Smooth muscle cell (in vitro differentiated cells): ENCODE results near the gene BPIFB2. TPM values are rescaled to one million over a fixed set of nuclear protein-coding genes. Genes with fewer than 3 reads are reported as not detected.
"Not testable (repeated sequence)": the region's sequence is repeated elsewhere in the genome, so short reads cannot be mapped to it uniquely, and the experiment has no call there.

Source experiments
- DNase-seq: peaks from one replicate; lab custom pipeline; 2025; ENCODE audit not compliant: unreplicated experiment; lab: John Stamatoyannopoulos, UW
- H2AFZ ChIP-seq: fragments of 200-600 bp; sonication (generic); 2 replicates; pipeline ENCODE4 v1.6.0; 2016; ENCODE audit warnings: antibody characterized with exemption, low read depth, mild to moderate bottlenecking
- H3F3A ChIP-seq: fragments of 200-600 bp; sonication (generic); 2 replicates; pipeline ENCODE4 v1.6.0; 2017; ENCODE audit warnings: antibody characterized with exemption, low read depth
- H3K27ac ChIP-seq: fragments of 200-600 bp; sonication (generic); 2 replicates; pipeline ENCODE4 v1.5.1; 2016; ENCODE audit warnings: low read depth, mild to moderate bottlenecking
- H3K27me3 ChIP-seq: fragments of 200-600 bp; sonication (generic); 2 replicates; pipeline ENCODE4 v1.6.1; 2016; ENCODE audit warnings: low read depth, mild to moderate bottlenecking
- H3K36me3 ChIP-seq: fragments of 200-600 bp; sonication (generic); 2 replicates; pipeline ENCODE4 v1.5.1; 2016; ENCODE audit warnings: low read depth
- H3K4me1 ChIP-seq: fragments of 200-600 bp; sonication (generic); 2 replicates; pipeline ENCODE4 v1.5.1; 2016; ENCODE audit warnings: low read depth
- H3K4me2 ChIP-seq: fragments of 200-600 bp; sonication (generic); 2 replicates; pipeline ENCODE4 v1.6.0; 2016; ENCODE audit warnings: mild to moderate bottlenecking
- H3K4me3 ChIP-seq: fragments of 200-600 bp; sonication (generic); 2 replicates; pipeline ENCODE4 v1.5.1; 2016; ENCODE audit warnings: mild to moderate bottlenecking
- H3K79me2 ChIP-seq: fragments of 200-600 bp; sonication (generic); 2 replicates; pipeline ENCODE4 v1.6.0; 2016; ENCODE audit warnings: low read depth, mild to moderate bottlenecking
- H3K9ac ChIP-seq: fragments of 200-600 bp; sonication (generic); 2 replicates; pipeline ENCODE4 v1.6.0; 2016; ENCODE audit warnings: low read depth
- H3K9me3 ChIP-seq: fragments of 200-600 bp; sonication (generic); replicated peaks from 2 replicates; pipeline ENCODE4 v1.5.1; 2016; ENCODE audit warnings: low read depth
- H4K20me1 ChIP-seq: fragments of 200-600 bp; sonication (generic); 2 replicates; pipeline ENCODE4 v1.6.0; 2016; ENCODE audit warnings: low read depth
- CTCF ChIP-seq: fragments of 200-600 bp; sonication (generic); IDR thresholded peaks from 2 replicates; pipeline ENCODE4 v1.5.1; 2017; ENCODE audit warnings: borderline replicate concordance, mild to moderate bottlenecking, antibody characterized with exemption; ENCODE audit not compliant: insufficient read depth, poor library complexity, severe bottlenecking
- WGBS: methylation state at CpG from one replicate; pipeline ENCODE4 v1.1.7; 2016; ENCODE audit warnings: low lambda C conversion rate; 5-methylcytosine and 5-hydroxymethylcytosine counted together
- polyA plus RNA-seq: library from polyadenylated mRNA; unstranded; fragments of >200 nt; fragmentation: Nextera tagmentation; extraction: Ambion mirVana; gene quantifications from 2 replicates; pipeline ENCODE4 v1.2.1, GENCODE V29; 2016
- total RNA-seq: library from RNA; depleted of rRNA; stranded (reverse); fragments of >200 nt; gene quantifications from 2 replicates; pipeline ENCODE4 v1.2.3, GENCODE V29; 2014

BPIFB2 gene
- total and polyA plus RNA-seq, 2 experiments from 2014 or later, result not detected

- Histone ChIP-seq H3F3A (no peaks in the 10 kb centered on the region), H3K36me3 (no peaks in the 10 kb centered on the region), H3K4me1 (no peaks in the 10 kb centered on the region), H4K20me1 (no peaks in the 10 kb centered on the region), H3K4me3 (no peak overlapping the region), H3K27me3 (peaks cover 9% of the 10 kb centered on the region), H3K9ac (no peak overlapping the region), H3K79me2 (no peaks in the 10 kb centered on the region), H3K4me2 (no peak overlapping the region), H3K9me3 (no peaks in the 10 kb centered on the region), H2AFZ (no peak overlapping the region), H3K27ac (no peak overlapping the region)
- TF ChIP-seq CTCF, result no peak
- no peak for DNase-seq
- WGBS, result 89% methylated on average over 4 of the region's 4 CpGs
Observed at GRCh38 chr20:33038243-33038642, 30.7 kb downstream of the BPIFB2 start.

GRCh38 chr20:33042430-33042829 is 34.9 kb downstream of the BPIFB2 start:
- no peak overlapping the region for H3K4me3 ChIP-seq
- 94% methylated on average over 3 of the region's 3 CpGs for WGBS
- H3K4me2 ChIP-seq, result no peak overlapping the region
- no peaks in the 10 kb centered on the region for H3K9me3 ChIP-seq
- no peak for TF ChIP-seq CTCF
- H2AFZ ChIP-seq, result no peak overlapping the region
- H3K4me1 ChIP-seq, result no peaks in the 10 kb centered on the region
- no peak for DNase-seq
- H3K9ac ChIP-seq, result no peak overlapping the region
- no peaks in the 10 kb centered on the region for H3K79me2 ChIP-seq
- no peaks in the 10 kb centered on the region for H4K20me1 ChIP-seq
- H3K36me3 ChIP-seq, result no peaks in the 10 kb centered on the region
- no peak overlapping the region for H3K27ac ChIP-seq
- peaks cover under 1% of the 10 kb centered on the region for H3K27me3 ChIP-seq
- no peaks in the 10 kb centered on the region for H3F3A ChIP-seq

GRCh38 chr20:33042983-33043730 is 35.7 kb downstream of the BPIFB2 start:
- no peak overlapping the region for H3K27ac ChIP-seq
- H3K9me3 ChIP-seq, result no peaks in the 10 kb centered on the region
- no peak overlapping the region for H3K9ac ChIP-seq
- no peak for TF ChIP-seq CTCF
- H4K20me1 ChIP-seq, result no peaks in the 10 kb centered on the region
- no peak overlapping the region for H2AFZ ChIP-seq
- H3K4me2 ChIP-seq, result no peak overlapping the region
- no peak overlapping the region for H3K4me3 ChIP-seq
- H3K4me1 ChIP-seq, result no peaks in the 10 kb centered on the region
- H3K79me2 ChIP-seq, result no peaks in the 10 kb centered on the region
- no peak for DNase-seq
- H3K36me3 ChIP-seq, result no peaks in the 10 kb centered on the region
- H3F3A ChIP-seq, result no peaks in the 10 kb centered on the region
- no peaks in the 10 kb centered on the region for H3K27me3 ChIP-seq
- 84% methylated on average over 2 of the region's 2 CpGs for WGBS

- no peaks in the 10 kb centered on the region for H4K20me1 ChIP-seq
- no peak overlapping the region for H2AFZ ChIP-seq
- no peaks in the 10 kb centered on the region for H3K9me3 ChIP-seq
- no peaks in the 10 kb centered on the region for H3K4me1 ChIP-seq
- no peak for DNase-seq
- H3K27me3 ChIP-seq, result no peaks in the 10 kb centered on the region
- H3K79me2 ChIP-seq, result no peaks in the 10 kb centered on the region
- no peaks in the 10 kb centered on the region for H3K36me3 ChIP-seq
- H3K27ac ChIP-seq, result no peak overlapping the region
- no peak overlapping the region for H3K4me3 ChIP-seq
- WGBS, result 65% methylated on average over 1 of the region's 1 CpG
- H3K4me2 ChIP-seq, result no peak overlapping the region
- H3K9ac ChIP-seq, result no peak overlapping the region
- H3F3A ChIP-seq, result no peaks in the 10 kb centered on the region
- no peak for TF ChIP-seq CTCF
Observed at GRCh38 chr20:33043731-33044181, 36.3 kb downstream of the BPIFB2 start.

GRCh38 chr20:33045129-33045721 is 37.7 kb downstream of the BPIFB2 start:
- not testable (repeated sequence) for H3K4me1 ChIP-seq, H3K36me3 ChIP-seq, H3K4me2 ChIP-seq, H3K27me3 ChIP-seq, H3K4me3 ChIP-seq, H2AFZ ChIP-seq, H4K20me1 ChIP-seq, DNase-seq, H3F3A ChIP-seq, H3K9ac ChIP-seq, H3K9me3 ChIP-seq, H3K27ac ChIP-seq, H3K79me2 ChIP-seq
- 82% methylated on average over 15 of the region's 15 CpGs for WGBS
